ENCODE data around the gene ZBED5. TPM values are rescaled to one million over a fixed set of nuclear protein-coding genes. Genes with fewer than 3 reads are reported as not detected.

ZBED5 gene
- total RNA-seq, 1 experiment from 2014 or later: 21.0 TPM

- CTCF ChIA-PET: no interaction called here
- peak overlapping the region; percentile 18; the same call in 1 of the 2 replicates for H3K4me3 ChIP-seq (ENCODE audit: low read length)
- POLR2A ChIA-PET (ENCODE audit: unreplicated experiment): interaction anchor here (0.6 kb wide), 1 partner anchor 844 kb away, joined by 3 read pairs; no protein-coding TSS in a partner anchor
- no peak for ATAC-seq
- intact Hi-C loops (cut with micrococcal nuclease): no loop called here
- no peaks in the 10 kb centered on the region for H3K9me3 ChIP-seq (ENCODE audit: low read length)
- H3K4me1 ChIP-seq (ENCODE audit: insufficient read depth, low read length): peaks cover 56% of the 10 kb centered on the region
- H3K4me2 ChIP-seq (ENCODE audit: low read length): peak overlapping the region; percentile 71
- peak overlapping the region; percentile 99 for H3K27ac ChIP-seq (ENCODE audit: low read length)
- no TSS peak for BruUV-seq (replicated peaks)
- no peaks in the 10 kb centered on the region for H4K20me1 ChIP-seq (ENCODE audit: low read length)
- H3K9ac ChIP-seq (ENCODE audit: low read length): peak overlapping the region; percentile 96
- H2AFZ ChIP-seq (ENCODE audit: low read length): no peak overlapping the region
- H3K79me2 ChIP-seq (ENCODE audit: low read length): no peaks in the 10 kb centered on the region; the same call in 1 of the 2 replicates
- H3K36me3 ChIP-seq (ENCODE audit: low read depth, low read length): no peaks in the 10 kb centered on the region
- peaks cover 19% of the 10 kb centered on the region for H3F3A ChIP-seq (ENCODE audit: low read length, unreplicated experiment)
- no peaks in the 10 kb centered on the region for H3K9me2 ChIP-seq (replicated peaks; ENCODE audit: low read length)
- no peak for DNase-seq
- H3K27me3 ChIP-seq (ENCODE audit: low read length): no peaks in the 10 kb centered on the region
- no peak for TF ChIP-seq EZH2 (IDR thresholded peaks at IDR 0.05; ENCODE audit: low read length, unreplicated experiment)
- TF ChIP-seq EZH2phosphoT487 (IDR thresholded peaks at IDR 0.05; ENCODE audit: borderline replicate concordance, low read length): no peak
- TF ChIP-seq CTCF (conservative IDR thresholded peaks at IDR 0.05; ENCODE audit: low read depth, low read length): no peak
Measured at GRCh38 chr11:10898003-10898762, 40.3 kb upstream of the ZBED5 start.

- no peaks in the 10 kb centered on the region for H4K20me1 ChIP-seq (ENCODE audit: low read length)
- no peaks in the 10 kb centered on the region for H3K9me3 ChIP-seq (ENCODE audit: low read length)
- H3K79me2 ChIP-seq (ENCODE audit: low read length): no peaks in the 10 kb centered on the region; the same call in 1 of the 2 replicates
- no peak overlapping the region for H3K4me3 ChIP-seq (ENCODE audit: low read length)
- no peaks in the 10 kb centered on the region for H3K36me3 ChIP-seq (ENCODE audit: low read depth, low read length)
- H3K4me1 ChIP-seq (ENCODE audit: insufficient read depth, low read length): peaks cover 51% of the 10 kb centered on the region
- BruUV-seq (replicated peaks): no TSS peak
- peaks cover 19% of the 10 kb centered on the region for H3F3A ChIP-seq (ENCODE audit: low read length, unreplicated experiment)
- DNase-seq (no peak), ATAC-seq (no peak)
- H3K27me3 ChIP-seq (ENCODE audit: low read length): no peaks in the 10 kb centered on the region
- no peak overlapping the region for H3K27ac ChIP-seq (ENCODE audit: low read length)
- ChIA-PET POLR2A (ENCODE audit: unreplicated experiment) (no interaction called here), CTCF (no interaction called here)
- TF ChIP-seq EZH2 (IDR thresholded peaks at IDR 0.05; ENCODE audit: low read length, unreplicated experiment) (no peak), CTCF (conservative IDR thresholded peaks at IDR 0.05; ENCODE audit: low read depth, low read length) (no peak), EZH2phosphoT487 (IDR thresholded peaks at IDR 0.05; ENCODE audit: borderline replicate concordance, low read length) (no peak)
- no peak overlapping the region for H2AFZ ChIP-seq (ENCODE audit: low read length)
- no peak overlapping the region for H3K4me2 ChIP-seq (ENCODE audit: low read length)
- no peaks in the 10 kb centered on the region for H3K9me2 ChIP-seq (replicated peaks; ENCODE audit: low read length)
- intact Hi-C loops (cut with micrococcal nuclease): no loop called here
- H3K9ac ChIP-seq (ENCODE audit: low read length): no peak overlapping the region
Measured at GRCh38 chr11:10897150-10897549, 39.3 kb upstream of the ZBED5 start.

GRCh38 chr11:10896493-10896892 is 38.6 kb upstream of the ZBED5 start:
- intact Hi-C loops (cut with micrococcal nuclease): no loop called here
- peaks cover 19% of the 10 kb centered on the region for H3F3A ChIP-seq (ENCODE audit: low read length, unreplicated experiment)
- ATAC-seq (no peak), DNase-seq (no peak)
- no peak overlapping the region for H3K4me2 ChIP-seq (ENCODE audit: low read length)
- TF ChIP-seq CTCF (conservative IDR thresholded peaks at IDR 0.05; ENCODE audit: low read depth, low read length): no peak
- no peak for TF ChIP-seq EZH2 (IDR thresholded peaks at IDR 0.05; ENCODE audit: low read length, unreplicated experiment)
- no TSS peak for BruUV-seq (replicated peaks)
- CTCF ChIA-PET: no interaction called here
- no peaks in the 10 kb centered on the region for H3K27me3 ChIP-seq (ENCODE audit: low read length)
- H3K4me1 ChIP-seq (ENCODE audit: insufficient read depth, low read length): peaks cover 45% of the 10 kb centered on the region
- no peaks in the 10 kb centered on the region for H3K9me2 ChIP-seq (replicated peaks; ENCODE audit: low read length)
- H3K9ac ChIP-seq (ENCODE audit: low read length): no peak overlapping the region
- H2AFZ ChIP-seq (ENCODE audit: low read length): no peak overlapping the region
- no peaks in the 10 kb centered on the region for H3K36me3 ChIP-seq (ENCODE audit: low read depth, low read length)
- POLR2A ChIA-PET (ENCODE audit: unreplicated experiment): no interaction called here
- no peaks in the 10 kb centered on the region for H4K20me1 ChIP-seq (ENCODE audit: low read length)
- no peaks in the 10 kb centered on the region for H3K9me3 ChIP-seq (ENCODE audit: low read length)
- H3K4me3 ChIP-seq (ENCODE audit: low read length): no peak overlapping the region
- H3K79me2 ChIP-seq (ENCODE audit: low read length): no peaks in the 10 kb centered on the region; the same call in 1 of the 2 replicates
- no peak overlapping the region for H3K27ac ChIP-seq (ENCODE audit: low read length)
